Neural cell (in vitro differentiated cells): ENCODE measurements around the gene C9orf78. TPM values are rescaled to one million over a fixed set of nuclear protein-coding genes. Genes with fewer than 3 reads are reported as not detected.

Source experiments
- H2AFZ ChIP-seq: fragments of 200-600, 300-800 bp; sonication (generic), shearing (Covaris generic); 2 replicates; pipeline ENCODE4 v1.6.0; 2014; ENCODE audit warnings: low read depth, mild to moderate bottlenecking, antibody characterized with exemption, low read length, moderate library complexity
- H3F3A ChIP-seq: fragments of 200-600 bp; shearing (Covaris generic); 2 replicates; pipeline ENCODE4 v1.6.1; 2016; ENCODE audit warnings: mild to moderate bottlenecking, moderate library complexity, mixed read lengths, antibody characterized with exemption, low read length; ENCODE audit not compliant: insufficient read depth, poor library complexity, severe bottlenecking
- H3K27ac ChIP-seq: fragments of 200-600, 300-800 bp; sonication (generic), shearing (Covaris generic); 2 replicates; pipeline ENCODE4 v1.5.1; 2014; ENCODE audit warnings: mild to moderate bottlenecking, low read length, moderate library complexity
- H3K27me3 ChIP-seq: fragments of 300-800, 200-600 bp; sonication (generic), shearing (Covaris generic); 2 replicates; pipeline ENCODE4 v1.6.0; 2014; ENCODE audit warnings: mild to moderate bottlenecking, low read depth, low read length, moderate library complexity; ENCODE audit not compliant: insufficient read depth
- H3K36me3 ChIP-seq: fragments of 300-800, 200-600 bp; sonication (generic), shearing (Covaris generic); 2 replicates; pipeline ENCODE4 v1.5.1; 2014; ENCODE audit warnings: mild to moderate bottlenecking, antibody characterized with exemption, low read length, moderate library complexity; ENCODE audit not compliant: insufficient read depth
- H3K4me2 ChIP-seq: fragments of 300-800, 200-600 bp; sonication (generic), shearing (Covaris generic); 2 replicates; pipeline ENCODE4 v1.6.0; 2014; ENCODE audit warnings: mild to moderate bottlenecking, low read length
- H3K4me3 ChIP-seq: fragments of 300-800, 200-600 bp; sonication (generic), shearing (Covaris generic); 2 replicates; pipeline ENCODE4 v1.5.1; 2014; ENCODE audit warnings: mild to moderate bottlenecking, low read length, moderate library complexity
- H3K79me2 ChIP-seq: fragments of 200-600 bp; shearing (Covaris generic); replicated peaks from 2 replicates; pipeline ENCODE4 v1.6.0; 2014; ENCODE audit warnings: mild to moderate bottlenecking, low read length, moderate library complexity; ENCODE audit not compliant: insufficient read depth
- H3K9ac ChIP-seq: fragments of 300-800, 200-600 bp; sonication (generic), shearing (Covaris generic); 2 replicates; pipeline ENCODE4 v1.6.1; 2016; ENCODE audit warnings: mild to moderate bottlenecking, low read length, mixed read lengths
- H3K9me2 ChIP-seq: fragments of 200-600 bp; shearing (Covaris generic); 2 replicates; pipeline ENCODE4 v1.6.1; 2016; ENCODE audit warnings: mild to moderate bottlenecking, low read length, mixed read lengths; ENCODE audit not compliant: insufficient read depth
- H3K9me3 ChIP-seq: fragments of 200-600, 300-800 bp; sonication (generic), shearing (Covaris generic); 2 replicates; pipeline ENCODE4 v1.6.1; 2016; ENCODE audit warnings: mild to moderate bottlenecking, mixed run types, low read length, moderate library complexity, mixed read lengths
- H4K20me1 ChIP-seq: fragments of 200-600 bp; shearing (Covaris generic); 2 replicates; pipeline ENCODE4 v1.6.1; 2016; ENCODE audit warnings: mild to moderate bottlenecking, mixed run types; ENCODE audit not compliant: insufficient read depth
- CTCF ChIP-seq: fragments of 450-650 bp; IDR thresholded peaks from 2 replicates; pipeline ENCODE4 v1.5.1; 2014; ENCODE audit warnings: antibody characterized with exemption, mild to moderate bottlenecking, moderate library complexity; ENCODE audit not compliant: poor library complexity, severe bottlenecking
- EP300 ChIP-seq: fragments of 450-650 bp; conservative IDR thresholded peaks from 2 replicates; pipeline ENCODE4 v1.6.1; 2014; ENCODE audit warnings: antibody characterized with exemption, mild to moderate bottlenecking, moderate library complexity; ENCODE audit not compliant: poor library complexity, severe bottlenecking
- EZH2 ChIP-seq: fragments of 200-600, 300-800 bp; shearing (Covaris generic), sonication (generic); IDR thresholded peaks from 2 replicates; pipeline ENCODE4 v1.6.1; 2014; ENCODE audit warnings: antibody characterized with exemption, low read length, borderline replicate concordance, mild to moderate bottlenecking; ENCODE audit not compliant: insufficient read depth, poor library complexity, severe bottlenecking
- MXI1 ChIP-seq: fragments of 450-650 bp; conservative IDR thresholded peaks from 2 replicates; pipeline ENCODE4 v1.6.1; 2014; ENCODE audit warnings: antibody characterized with exemption, mild to moderate bottlenecking; ENCODE audit not compliant: poor library complexity, severe bottlenecking
- POLR2AphosphoS5 ChIP-seq: IDR thresholded peaks from 2 replicates; pipeline ENCODE4 v1.6.1; 2012
- RAD21 ChIP-seq: fragments of 450-650 bp; conservative IDR thresholded peaks from 2 replicates; pipeline ENCODE4 v1.6.1; 2014; ENCODE audit warnings: antibody characterized with exemption, mild to moderate bottlenecking, moderate library complexity
- REST ChIP-seq: IDR thresholded peaks from 2 replicates; pipeline ENCODE4 v1.6.1; 2012; ENCODE audit warnings: borderline replicate concordance
- SMC3 ChIP-seq: fragments of 450-650 bp; conservative IDR thresholded peaks from 2 replicates; pipeline ENCODE4 v1.6.1; 2014; ENCODE audit warnings: antibody characterized with exemption, mild to moderate bottlenecking, moderate library complexity; ENCODE audit not compliant: poor library complexity
- TAF1 ChIP-seq: IDR thresholded peaks from 2 replicates; pipeline ENCODE4 v1.6.1; 2012; ENCODE audit warnings: low read depth
- polyA plus RNA-seq: library from polyadenylated mRNA; depleted of rRNA; stranded (reverse); fragments of >200 nt; gene quantifications from 2 replicates; pipeline ENCODE4 v1.2.3, GENCODE V29; 2014

Gene C9orf78
- polyA plus RNA-seq, 1 donor from 2014 or later: 91.3 TPM

- Histone ChIP-seq H3K4me3 (no peak overlapping the region), H3K9ac (no peak overlapping the region), H2AFZ (no peak overlapping the region), H3K79me2 (no peaks in the 10 kb centered on the region), H3K27me3 (no peaks in the 10 kb centered on the region), H4K20me1 (no peaks in the 10 kb centered on the region), H3K27ac (no peak overlapping the region), H3F3A (no peaks in the 10 kb centered on the region), H3K4me2 (no peak overlapping the region), H3K9me3 (no peaks in the 10 kb centered on the region), H3K36me3 (no peaks in the 10 kb centered on the region), H3K9me2 (no peaks in the 10 kb centered on the region)
- TF ChIP-seq EP300: no peak
- no peak for TF ChIP-seq RAD21
- TF ChIP-seq POLR2AphosphoS5: no peak
- no peak for TF ChIP-seq TAF1
- no peak for TF ChIP-seq REST
- no peak for TF ChIP-seq EZH2
- TF ChIP-seq SMC3: no peak
- TF ChIP-seq MXI1: no peak
- TF ChIP-seq CTCF: no peak
These were observed 36.0 kb upstream of the C9orf78 start for GRCh38 chr9:129871046-129871445.

GRCh38 chr9:129869585-129870501 lies 34.8 kb upstream of the C9orf78 start:
- no peaks in the 10 kb centered on the region for H3K9me3 ChIP-seq
- H3K27me3 ChIP-seq: no peaks in the 10 kb centered on the region
- no peaks in the 10 kb centered on the region for H3F3A ChIP-seq
- no peaks in the 10 kb centered on the region for H3K9me2 ChIP-seq
- no peak overlapping the region for H3K9ac ChIP-seq
- no peaks in the 10 kb centered on the region for H4K20me1 ChIP-seq
- no peak for TF ChIP-seq TAF1
- no peak for TF ChIP-seq EP300
- no peak overlapping the region for H3K4me2 ChIP-seq
- H3K4me3 ChIP-seq: no peak overlapping the region
- H2AFZ ChIP-seq: no peak overlapping the region
- H3K79me2 ChIP-seq: no peaks in the 10 kb centered on the region
- no peak overlapping the region for H3K27ac ChIP-seq
- no peaks in the 10 kb centered on the region for H3K36me3 ChIP-seq
